H1 (cell line): Measurements from ENCODE around the gene LPCAT1. TPM values are rescaled to one million over a fixed set of nuclear protein-coding genes. Genes with fewer than 3 reads are reported as not detected.

Experiments
- CTCF ChIA-PET: fragments of 300-600 bp; sonication (Branson Sonifier 250); formaldehyde crosslinking; loops from one replicate; lab custom pipeline; 2021; ENCODE audit not compliant: partially characterized antibody; lab: Charles Lee
- POLR2A ChIA-PET: fragments of 300-600 bp; sonication (Branson Sonifier 250); formaldehyde crosslinking; loops from one replicate; lab custom pipeline; 2021; ENCODE audit warnings: inconsistent platforms; ENCODE audit not compliant: partially characterized antibody; lab: Charles Lee
- DNase-seq, 2 experiments: peaks; one replicate each; pipeline versions ENCODE4 v3.0.0 to v3.0.0-alpha.2; 2010 to 2022; ENCODE audit warnings: low spot score in 2 of 2, low read depth in 1 of 2, mixed read lengths in 1 of 2
- FAIRE-seq: peaks from 2 replicates; lab custom pipeline; 2011; peaks lifted over from hg19 to GRCh38; lab: Jason Lieb, UNC
- H2AFZ ChIP-seq: 2 replicates; pipeline ENCODE4 v1.8.1; 2012; ENCODE audit warnings: low read length, inconsistent platforms
- H2AK5ac ChIP-seq: 2 replicates; pipeline ENCODE4 v1.6.1; 2013; ENCODE audit warnings: low read depth, low read length
- H2BK120ac ChIP-seq: replicated peaks from 2 replicates; pipeline ENCODE3; 2013; ENCODE audit warnings: low read depth, low read length, inconsistent platforms
- H2BK12ac ChIP-seq: 2 replicates; pipeline ENCODE4 v1.6.1; 2013; ENCODE audit warnings: low read depth, low read length
- H2BK15ac ChIP-seq: 2 replicates; pipeline ENCODE4 v1.6.1; 2013; ENCODE audit warnings: low read length
- H2BK20ac ChIP-seq: 2 replicates; pipeline ENCODE4 v1.6.1; 2013; ENCODE audit warnings: low read length
- H2BK5ac ChIP-seq: 2 replicates; pipeline ENCODE4 v1.6.1; 2013; ENCODE audit warnings: low read depth, low read length
- H3K14ac ChIP-seq: 2 replicates; pipeline ENCODE4 v1.6.1; 2013; ENCODE audit warnings: inconsistent platforms; ENCODE audit not compliant: insufficient read length
- H3K18ac ChIP-seq: 2 replicates; pipeline ENCODE4 v1.6.1; 2013; ENCODE audit warnings: low read length; ENCODE audit errors: extremely low read depth
- H3K23ac ChIP-seq: 2 replicates; pipeline ENCODE4 v1.6.1; 2013; ENCODE audit warnings: inconsistent platforms; ENCODE audit not compliant: insufficient read length
- H3K23me2 ChIP-seq: 2 replicates; pipeline ENCODE4 v1.6.1; 2013; ENCODE audit warnings: low read depth, low read length
- H3K27ac ChIP-seq: 2 replicates; pipeline ENCODE4 v1.6.1; 2011; ENCODE audit warnings: low read depth, low read length, inconsistent platforms
- H3K27me3 ChIP-seq, 4 experiments: replicated peaks in 1 of 4; 1 replicate in 1 of 4; 2 replicates in 3 of 4; pipeline versions ENCODE4 v1.6.1 to v1.8.1; 2011 to 2013; ENCODE audit warnings: low read length in 3 of 4, mild to moderate bottlenecking in 3 of 4, inconsistent platforms in 2 of 4, mixed read lengths in 2 of 4, moderate library complexity in 1 of 4; ENCODE audit not compliant: control insufficient read depth in 3 of 4, insufficient read depth in 3 of 4; ENCODE audit errors: extremely low read depth in 1 of 4
- H3K36me3 ChIP-seq, 4 experiments: 2 replicates each; pipeline versions ENCODE4 v1.6.1 to v1.8.1; 2011 to 2013; ENCODE audit warnings: mild to moderate bottlenecking in 4 of 4, low read length in 3 of 4, moderate library complexity in 2 of 4, control low read depth in 1 of 4, inconsistent platforms in 1 of 4; ENCODE audit not compliant: insufficient read depth in 4 of 4, control insufficient read depth in 2 of 4
- H3K4ac ChIP-seq: replicated peaks from 2 replicates; pipeline ENCODE3; 2013; ENCODE audit warnings: low read length, low read depth, mixed read lengths, inconsistent platforms; ENCODE audit not compliant: insufficient read length
- H3K4me1 ChIP-seq, 4 experiments: replicated peaks in 1 of 4; 1 replicate in 1 of 4; 2 replicates in 3 of 4; pipeline versions ENCODE4 v1.6.1 to v1.8.1; 2011 to 2013; ENCODE audit warnings: low read length in 3 of 4, inconsistent platforms in 2 of 4, mixed read lengths in 1 of 4; ENCODE audit not compliant: insufficient read depth in 4 of 4, control insufficient read depth in 3 of 4
- H3K4me2 ChIP-seq, 2 experiments: 2 replicates each; pipeline versions ENCODE4 v1.6.1 to v1.8.1; 2011 to 2013; ENCODE audit warnings: low read depth in 2 of 2, low read length in 2 of 2, control low read depth in 1 of 2, inconsistent platforms in 1 of 2, mild to moderate bottlenecking in 1 of 2; ENCODE audit not compliant: insufficient read depth in 1 of 2
- H3K4me3 ChIP-seq, 4 experiments: fragments of 200-600, 300-600 bp in 1 of 4; sonication (generic), shearing (Covaris generic), sonication (Bioruptor Twin) in 1 of 4; 2 replicates each; pipeline versions ENCODE4 v1.5.1 to v1.8.1; 2011 to 2016; ENCODE audit warnings: low read length in 4 of 4, low read depth in 3 of 4, control low read depth in 2 of 4, inconsistent platforms in 2 of 4, mild to moderate bottlenecking in 2 of 4, mixed read lengths in 1 of 4, moderate library complexity in 1 of 4; ENCODE audit not compliant: insufficient read depth in 2 of 4; ENCODE audit errors: extremely low read depth in 1 of 4
- H3K56ac ChIP-seq: replicated peaks from 2 replicates; pipeline ENCODE3; 2013; ENCODE audit warnings: low read depth, mild to moderate bottlenecking, mixed read lengths, low read length, inconsistent platforms; ENCODE audit not compliant: insufficient read length
- H3K79me1 ChIP-seq: 2 replicates; pipeline ENCODE4 v1.6.1; 2013; ENCODE audit warnings: low read depth, low read length, control low read depth
- H3K79me2 ChIP-seq, 2 experiments: 2 replicates each; pipeline versions ENCODE4 v1.6.1 to v1.8.1; 2012 to 2013; ENCODE audit warnings: low read length in 2 of 2, mild to moderate bottlenecking in 2 of 2, inconsistent platforms in 1 of 2; ENCODE audit not compliant: insufficient read depth in 2 of 2, control insufficient read depth in 1 of 2
- H3K9ac ChIP-seq, 4 experiments: replicated peaks in 1 of 4; 1 replicate in 1 of 4; 2 replicates in 3 of 4; pipeline versions ENCODE4 v1.6.1 to v1.8.1; 2011 to 2013; ENCODE audit warnings: low read depth in 3 of 4, low read length in 3 of 4, control low read depth in 2 of 4, mild to moderate bottlenecking in 2 of 4, moderate library complexity in 2 of 4, inconsistent platforms in 1 of 4; ENCODE audit errors: extremely low read depth in 1 of 4
- H3K9me3 ChIP-seq, 2 experiments: 2 replicates each; pipeline versions ENCODE4 v1.6.1 to v1.8.1; 2012 to 2013; ENCODE audit warnings: mild to moderate bottlenecking in 2 of 2, moderate library complexity in 2 of 2, control low read depth in 1 of 2, inconsistent platforms in 1 of 2, low read depth in 1 of 2, low read length in 1 of 2, mixed read lengths in 1 of 2; ENCODE audit not compliant: insufficient read depth in 2 of 2
- H4K20me1 ChIP-seq, 2 experiments: replicated peaks in 1 of 2; 2 replicates each; pipeline versions ENCODE3 to v1.8.1; 2011 to 2013; ENCODE audit warnings: inconsistent platforms in 2 of 2, low read length in 2 of 2, mild to moderate bottlenecking in 1 of 2; ENCODE audit not compliant: insufficient read depth in 2 of 2, control insufficient read depth in 1 of 2
- H4K5ac ChIP-seq: 2 replicates; pipeline ENCODE4 v1.6.1; 2013; ENCODE audit warnings: low read length, low read depth, mixed read lengths, inconsistent platforms; ENCODE audit not compliant: insufficient read length
- H4K8ac ChIP-seq: 2 replicates; pipeline ENCODE4 v1.8.0; 2013; ENCODE audit warnings: mild to moderate bottlenecking, moderate library complexity, low read length, inconsistent platforms; ENCODE audit not compliant: insufficient read depth; ENCODE audit errors: extremely low read depth
- H4K91ac ChIP-seq: replicated peaks from 2 replicates; pipeline ENCODE3; 2013; ENCODE audit warnings: low read length, mixed read lengths, inconsistent platforms; ENCODE audit not compliant: insufficient read length
- CTCF ChIP-seq, 3 experiments: IDR thresholded peaks; 1 replicate in 2 of 3; 2 replicates in 1 of 3; pipeline versions ENCODE4 v1.5.1 to v1.6.1; 2011; ENCODE audit warnings: low read length in 3 of 3, mild to moderate bottlenecking in 3 of 3, inconsistent platforms in 2 of 3, low read depth in 1 of 3, moderate library complexity in 1 of 3; ENCODE audit not compliant: insufficient read depth in 1 of 3; ENCODE audit errors: control extremely low read depth in 1 of 3
- RAD21 ChIP-seq, 2 experiments: IDR thresholded peaks in 1 of 2; conservative IDR thresholded peaks in 1 of 2; 2 replicates each; pipeline ENCODE4 v1.6.1; 2011; ENCODE audit warnings: low read depth in 2 of 2, low read length in 2 of 2, improper control_type of control experiment in 1 of 2, inconsistent platforms in 1 of 2, mild to moderate bottlenecking in 1 of 2, moderate library complexity in 1 of 2
- SP2 ChIP-seq: IDR thresholded peaks from 2 replicates; pipeline ENCODE4 v1.6.1; 2012; ENCODE audit warnings: mild to moderate bottlenecking, low read length, inconsistent platforms
- WGBS, 2 experiments: shearing (Covaris generic) in 1 of 2; methylation state at CpG; one replicate each; pipeline versions ENCODE4 v1.1.6 to v1.1.7; 2013 to 2015; ENCODE audit warnings: low lambda C conversion rate in 2 of 2, mixed read lengths in 2 of 2, inconsistent platforms in 1 of 2, low coverage in 1 of 2, missing lambda C conversion rate in 1 of 2; ENCODE audit not compliant: insufficient replicate concordance in 2 of 2, insufficient coverage in 1 of 2, insufficient read length in 1 of 2; ENCODE audit errors: extremely low coverage in 1 of 2, missing lambda C conversion rate in 1 of 2; 5-methylcytosine and 5-hydroxymethylcytosine counted together
- polyA plus RNA-seq, 7 experiments: library from polyadenylated mRNA; depleted of rRNA in 3 of 7; stranded (reverse) in 5 of 7; unstranded in 2 of 7; fragments of >200 nt in 5 of 7; fragments of 200-250 nt in 2 of 7; gene quantifications; 1 replicate in 5 of 7; 2 replicates in 1 of 7; 4 replicates in 1 of 7; pipeline versions ENCODE4 v1.2.1 to v1.2.3, GENCODE V29; 2011 to 2013; ENCODE audit warnings: missing spikeins in 2 of 7, mixed read lengths in 2 of 7
- total RNA-seq: library from RNA; stranded (reverse); fragmentation: NEBNext Ultra II Directional; extraction: Animal tissue kit (Norgen Biotek cat#: 25700); gene quantifications from 2 replicates; pipeline ENCODE4 v1.2.1, GENCODE V29; 2021

Gene LPCAT1
- total and polyA plus RNA-seq, 2 of the 8 experiments (the other 6 are each of a cell fraction or from before 2014, with no cell fraction given): 107 to 260 TPM

GRCh38 chr5:1501372-1502045 lies 22.3 kb downstream of the LPCAT1 start:
- no peak for FAIRE-seq
- no peaks in the 10 kb centered on the region for H3K27me3 ChIP-seq
- H3K36me3 ChIP-seq: peaks cover 2 to 33% (median 11%) of the 10 kb centered on the region in 4 experiments; a peak in 5 of 8 replicates
- H2AK5ac ChIP-seq: no peak overlapping the region
- no peak overlapping the region for H3K4me3 ChIP-seq
- ChIA-PET POLR2A (interaction anchor here (3.5 kb wide), 1 partner anchor 13 kb away, joined by 39 read pairs; no protein-coding TSS in a partner anchor), CTCF (interaction anchor here (0.9 to 6.4 kb wide), 7 partner anchors 10 to 102 kb away, joined by 3 to 34 read pairs (median 5); no protein-coding TSS in a partner anchor)
- no peak overlapping the region for H3K18ac ChIP-seq
- H2BK5ac ChIP-seq: peak overlapping the region; percentile 60; the same call in 1 of the 2 replicates
- H4K5ac ChIP-seq: no peak overlapping the region
- H3K14ac ChIP-seq: no peak overlapping the region
- TF ChIP-seq SP2 (no peak), CTCF (IDR thresholded peaks at IDR 0.05; ENCODE audit: control extremely low read depth in 1 of 3, insufficient read depth in 1 of 3, low read depth in 1 of 3, low read length in 3 of 3) (peak in 1 of 3 experiments; percentile 6; a peak in 1 of 4 replicates), RAD21 (IDR thresholded peaks at IDR 0.05 in 1 of 2, conservative IDR thresholded peaks at IDR 0.05 in 1 of 2; ENCODE audit: low read depth in 2 of 2, low read length in 2 of 2) (peak in 1 of 2 experiments; percentile 29; a peak in 2 of 4 replicates)
- H2AFZ ChIP-seq: no peak overlapping the region
- DNase-seq: no peak
- no peaks in the 10 kb centered on the region for H3K23me2 ChIP-seq
- H3K79me1 ChIP-seq: peaks cover 42% of the 10 kb centered on the region
- peak overlapping the region; percentile 61; the same call in 1 of the 2 replicates for H2BK15ac ChIP-seq
- no peak overlapping the region for H4K8ac ChIP-seq
- H3K4me2 ChIP-seq: no peak overlapping the region
- peaks cover 2 to 32% (median 19%) of the 10 kb centered on the region in 4 experiments for H3K4me1 ChIP-seq
- 0 out of 2 replicates have a peak overlapping the region, but pooled peaks have one; percentile 27 for H2BK12ac ChIP-seq
- H3K9ac ChIP-seq: peak overlapping the region in 1 of 4 experiments; percentile 34; a peak in 2 of 7 replicates
- H3K79me2 ChIP-seq: peaks cover 31 to 98% of the 10 kb centered on the region in 2 experiments
- 0 out of 2 replicates have a peak overlapping the region, but pooled peaks have one; percentile 31 for H3K27ac ChIP-seq
- no peak overlapping the region for H4K91ac ChIP-seq
- H2BK120ac ChIP-seq: no peak overlapping the region
- WGBS, 2 experiments: 89% methylated on average over 20 of the region's 28 CpGs; no CpG with 5 or more reads in 1 of the 2 experiments
- H4K20me1 ChIP-seq: peaks cover 49 to 74% of the 10 kb centered on the region in 2 experiments
- no peak overlapping the region for H3K56ac ChIP-seq
- H3K23ac ChIP-seq: no peak overlapping the region
- no peaks in the 10 kb centered on the region for H3K9me3 ChIP-seq
- H2BK20ac ChIP-seq: no peak overlapping the region
- H3K4ac ChIP-seq: no peak overlapping the region
